Activated T-helper 1 cell treated with anti-CD3 and anti-CD28 coated beads, Interleukin-2, amount 50 U/mL, for 16 hours (primary cell): Measurements from ENCODE around the gene RPS6KA2.

ENCODE experiments used
- DNase-seq, 2 donors: peaks; one replicate each; pipeline ENCODE4 v3.0.0-alpha.2; 2020; ENCODE audit warnings: low read depth in 1 of 2, low spot score in 1 of 2

The RPS6KA2 gene

DNA sequence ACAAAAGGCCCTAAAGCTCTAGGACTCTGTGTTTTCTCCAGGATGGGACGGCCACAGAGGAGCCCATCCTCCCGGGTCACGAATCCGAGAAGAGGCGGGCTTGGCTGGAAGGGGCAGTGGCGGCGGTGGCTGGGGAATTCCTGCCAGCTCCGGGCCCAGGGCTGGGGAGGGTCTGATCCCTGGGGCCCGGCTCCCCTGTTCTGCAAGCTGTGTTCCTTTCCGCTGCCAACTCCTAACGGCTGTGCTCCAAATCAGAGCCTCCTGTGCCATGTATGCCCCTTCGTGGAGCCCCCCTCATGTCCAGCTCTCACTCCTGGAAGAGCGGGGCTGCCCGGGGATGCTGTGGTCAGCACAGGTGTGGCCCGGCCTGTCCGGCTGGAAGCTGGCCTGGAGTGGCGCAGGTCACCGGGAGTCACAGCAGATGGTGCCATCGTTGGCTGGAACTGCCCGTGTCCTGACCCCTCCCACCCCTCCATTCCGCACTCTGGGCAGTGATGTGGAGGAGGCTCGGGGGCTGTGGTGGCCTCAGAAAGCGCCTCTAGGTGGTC lies 156.1 kb downstream of the RPS6KA2 start:
- DNase-seq = no peak

DNA sequence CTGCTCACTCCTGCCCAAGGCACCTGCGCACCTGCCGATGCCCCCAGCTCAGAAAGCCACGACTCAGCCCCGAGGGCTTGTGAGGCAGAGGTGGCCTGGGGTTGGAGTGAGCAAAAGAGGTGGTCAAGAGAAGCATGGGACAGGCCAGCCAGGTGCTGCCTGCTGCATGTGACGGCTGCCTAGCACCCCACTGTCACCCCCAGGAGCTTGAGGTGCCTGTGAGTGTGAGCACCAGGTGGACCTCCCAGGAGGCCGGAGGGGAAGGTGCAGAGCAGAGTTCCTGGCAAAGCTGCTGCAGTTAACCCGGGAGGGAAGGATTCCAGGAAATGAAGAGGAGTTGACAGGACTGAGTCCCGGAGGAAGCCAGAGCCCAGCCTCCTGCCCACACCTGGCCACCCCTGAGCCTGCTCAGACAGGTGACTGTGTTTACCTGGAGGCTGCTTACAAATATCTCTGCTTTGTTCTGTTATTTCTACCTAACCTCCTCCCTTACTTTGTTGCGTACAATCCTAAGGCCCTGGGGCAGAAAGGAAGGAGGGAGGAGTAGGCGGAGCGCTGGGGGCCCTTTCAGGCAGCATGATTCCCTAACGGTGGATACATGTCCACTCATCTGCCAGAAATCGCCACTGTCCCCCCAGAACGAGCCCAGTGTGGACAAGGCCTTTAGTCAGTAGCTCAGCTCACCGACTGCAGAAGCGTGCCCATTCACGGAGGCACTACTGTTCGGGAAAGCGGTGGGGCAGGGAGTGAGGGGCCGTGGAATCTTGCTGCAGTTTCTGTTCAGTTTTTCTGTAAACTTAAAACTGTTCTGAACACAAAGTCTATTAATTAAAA lies 156.8 kb downstream of the RPS6KA2 start:
- DNase-seq = no peak

DNA sequence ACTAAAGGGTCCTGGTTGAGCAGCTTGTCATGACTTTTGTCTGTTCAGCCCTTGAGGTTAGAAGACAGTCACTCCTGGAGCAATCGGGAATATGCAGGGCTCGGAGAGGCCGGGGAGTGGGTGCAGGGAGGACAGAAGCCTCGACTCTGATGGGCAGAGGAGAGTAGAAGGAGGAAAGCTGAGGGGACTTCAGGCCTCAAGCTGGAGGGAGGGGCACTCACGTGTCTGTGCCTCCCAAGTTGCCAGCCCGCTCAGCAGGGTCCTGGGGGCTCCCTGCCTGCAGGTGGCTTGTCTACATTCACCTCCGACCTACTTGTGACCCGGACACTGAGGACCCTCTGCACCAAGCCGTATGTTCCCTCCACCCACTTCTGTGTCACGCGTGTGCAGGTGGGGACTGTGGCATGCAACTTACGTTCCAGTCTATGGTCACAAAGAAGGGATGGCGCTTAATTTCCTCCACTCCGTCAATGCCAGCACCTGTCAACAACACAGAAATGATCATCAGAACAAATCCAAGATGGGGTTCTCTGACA lies 157.6 kb downstream of the RPS6KA2 start:
- no peak for DNase-seq

DNA sequence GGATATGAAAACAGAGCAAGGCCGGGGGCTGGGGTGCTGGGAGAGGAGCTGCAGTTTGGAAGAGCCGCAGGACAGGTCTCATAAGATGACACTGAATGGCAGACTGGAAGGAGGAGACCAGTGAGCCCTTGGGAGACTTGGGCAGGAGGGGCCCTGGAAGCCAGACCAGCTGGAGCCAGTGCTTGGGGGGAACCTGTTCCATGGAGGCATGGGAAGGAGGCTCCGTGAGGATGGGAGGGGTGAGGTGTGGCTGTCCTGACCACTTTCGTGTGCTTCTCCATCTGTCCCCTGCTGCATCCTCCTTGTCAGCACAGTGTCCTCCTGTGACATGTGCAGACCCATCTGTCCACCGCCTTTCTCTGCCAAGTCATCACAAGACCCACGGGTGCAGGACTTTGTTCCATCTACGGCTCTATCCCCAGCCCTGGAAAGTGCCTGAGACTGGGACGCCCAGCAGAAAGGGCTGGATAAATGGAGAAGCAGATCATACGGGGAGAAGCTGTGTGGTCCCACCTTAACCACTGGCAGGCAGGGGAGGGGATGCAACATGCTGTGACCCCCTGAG lies 159.5 kb downstream of the RPS6KA2 start:
- no peak for DNase-seq

DNA sequence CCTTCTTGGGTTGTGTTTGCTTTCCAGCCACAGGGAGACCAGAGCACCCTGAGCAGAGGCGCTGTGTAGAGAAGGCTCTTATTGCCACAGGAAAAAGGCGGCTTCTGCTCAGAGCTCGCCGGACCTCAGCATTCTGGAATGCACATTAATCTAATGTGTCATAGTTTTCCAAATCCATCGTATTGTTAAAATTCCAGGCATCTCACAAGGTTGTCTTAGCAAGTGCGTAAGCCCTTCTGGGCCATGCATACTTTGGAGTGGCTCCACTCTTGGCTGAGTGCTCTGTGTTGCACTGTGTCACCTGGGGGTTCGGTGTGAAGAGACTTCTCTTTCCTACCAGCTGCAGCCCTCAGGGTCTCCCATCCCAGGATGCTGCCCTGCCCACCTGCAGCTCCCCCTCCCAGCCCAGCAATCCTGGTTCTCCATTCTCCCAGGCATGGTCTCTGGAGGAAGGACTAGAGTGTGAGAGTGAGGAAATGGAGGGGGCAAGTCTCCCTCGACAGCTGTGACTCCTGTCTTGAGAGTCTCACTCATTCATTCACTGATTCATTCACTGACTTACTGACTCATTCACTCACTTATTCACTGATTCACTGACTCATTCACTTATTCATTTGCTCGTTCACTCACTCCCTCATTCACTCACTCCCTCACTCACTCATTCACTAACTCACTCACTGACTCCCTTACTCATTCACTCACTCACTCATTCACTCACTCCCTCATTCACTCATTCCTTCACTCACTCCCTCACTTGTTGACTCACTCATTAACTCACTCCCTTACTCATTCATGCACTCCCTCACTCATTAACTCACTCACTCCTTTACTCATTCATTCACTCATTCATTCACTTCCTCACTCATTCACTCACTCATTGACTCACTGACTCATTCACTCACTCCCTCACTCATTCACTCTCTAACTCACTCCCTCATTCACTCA lies 160.6 kb downstream of the RPS6KA2 start:
- DNase-seq = no peak

DNA sequence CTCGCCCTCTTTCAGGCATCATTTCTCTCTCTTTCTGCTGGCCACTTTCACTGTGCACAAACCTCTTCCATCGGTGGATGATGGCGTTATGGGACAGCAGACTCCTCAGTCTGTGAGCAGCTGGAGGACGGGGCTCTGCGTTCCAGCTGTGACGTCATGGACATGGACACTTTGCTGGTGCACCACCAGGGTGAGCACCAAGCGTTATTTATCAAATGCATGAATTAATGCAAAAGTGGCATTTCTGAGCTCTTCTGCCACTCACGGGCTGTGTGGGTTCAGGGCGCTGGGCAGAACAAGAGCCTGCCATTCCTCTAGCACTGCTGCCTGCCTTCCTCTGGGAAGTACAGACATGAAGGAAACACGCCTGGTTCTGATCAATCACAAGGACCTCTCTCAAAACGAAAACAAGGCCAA lies 161.4 kb downstream of the RPS6KA2 start:
- DNase-seq = no peak

DNA sequence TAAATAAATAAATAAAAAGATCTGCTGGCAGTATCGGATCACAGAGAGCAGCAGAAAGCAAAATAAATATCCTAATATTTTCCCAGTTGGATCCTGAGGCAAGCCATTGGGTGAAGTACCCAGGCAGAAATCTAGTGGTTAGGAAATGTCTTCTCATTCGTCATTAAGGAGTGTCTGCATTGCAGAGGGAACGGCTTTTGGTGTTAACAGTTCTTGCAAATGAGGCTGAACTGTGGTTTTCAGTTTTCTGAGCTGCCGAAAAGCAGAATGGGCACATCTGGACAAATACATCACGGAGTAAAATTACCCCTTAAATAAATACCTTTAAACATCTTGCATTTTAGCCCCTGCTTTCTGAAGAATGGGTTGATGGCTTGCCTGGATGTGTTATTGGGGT lies 162.1 kb downstream of the RPS6KA2 start:
- no peak for DNase-seq

DNA sequence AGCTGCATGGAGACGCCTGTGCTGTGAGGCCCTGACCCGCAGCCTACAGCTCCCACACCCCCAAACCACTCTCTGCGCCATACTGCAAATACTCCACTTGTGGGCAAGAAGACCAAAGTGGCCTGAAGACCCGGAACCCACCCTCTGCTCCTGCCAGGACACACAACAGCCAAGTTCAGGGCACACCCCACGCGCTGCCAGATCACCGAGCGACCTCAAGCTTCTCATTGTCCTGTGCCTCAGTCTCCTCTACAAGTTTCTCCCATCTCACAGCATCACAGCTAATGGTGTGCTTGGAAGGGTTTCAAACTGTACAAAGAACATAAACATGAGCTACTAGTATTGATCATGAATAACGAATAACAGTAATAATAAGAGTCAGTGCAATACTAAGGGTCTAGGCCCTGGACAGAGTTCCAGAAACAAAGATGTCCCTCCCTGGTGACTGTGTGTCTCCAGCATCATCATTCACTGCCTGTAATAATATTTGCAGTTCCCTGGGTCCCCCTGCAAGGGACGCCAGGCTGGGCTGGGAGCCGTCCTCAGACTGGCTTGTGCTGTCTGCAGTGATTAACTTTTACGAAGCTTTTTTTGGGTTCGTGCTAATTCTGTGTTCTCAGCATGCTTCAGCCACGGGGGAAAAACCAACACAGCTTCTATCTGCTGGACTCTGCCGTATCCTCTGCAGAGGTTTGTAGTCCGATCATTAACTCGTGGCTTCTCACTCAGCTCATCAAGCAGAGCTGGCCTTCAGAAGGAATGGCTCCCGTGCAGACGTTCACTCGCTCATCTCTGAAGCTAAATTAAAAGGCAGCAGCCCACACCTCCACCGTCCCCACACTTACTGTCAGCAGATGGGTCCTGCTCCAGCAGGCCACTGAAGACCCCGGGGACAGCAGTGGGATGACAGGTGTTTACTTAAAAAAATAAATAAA lies 162.7 kb downstream of the RPS6KA2 start:
- DNase-seq = no peak

DNA sequence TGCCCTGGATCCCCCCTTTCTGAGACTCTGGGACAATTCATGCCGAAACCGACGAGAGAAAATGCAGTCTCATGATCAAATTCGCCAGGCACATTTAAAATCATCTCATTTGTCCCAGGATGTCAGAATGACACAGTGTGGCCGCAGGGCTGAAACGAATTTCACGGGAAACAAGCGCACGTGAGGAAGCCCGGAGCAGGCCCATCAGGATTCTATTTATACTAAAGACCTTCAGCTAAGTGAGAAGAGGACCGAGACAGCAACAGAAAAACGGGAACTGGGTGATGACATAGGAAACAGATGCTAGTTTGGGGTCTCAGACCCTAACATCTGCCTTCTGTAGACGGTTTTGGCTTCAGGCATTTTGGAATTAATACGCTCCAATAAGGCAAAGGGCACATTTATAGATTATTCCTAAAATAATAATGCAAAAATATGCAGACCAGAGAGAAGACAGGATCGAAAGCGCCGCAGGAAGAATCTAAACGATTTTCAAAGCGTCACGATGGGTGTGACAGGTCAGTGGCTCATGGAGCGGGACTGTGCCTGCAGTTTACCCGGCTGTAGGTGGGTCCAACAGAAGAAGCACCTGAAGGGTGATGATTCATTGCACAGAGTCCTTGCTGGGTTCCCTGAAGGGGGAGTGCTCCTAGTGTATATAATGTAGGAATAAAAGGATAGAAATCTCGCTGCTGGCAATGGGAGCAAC lies 163.5 kb downstream of the RPS6KA2 start:
- DNase-seq = no peak

DNA sequence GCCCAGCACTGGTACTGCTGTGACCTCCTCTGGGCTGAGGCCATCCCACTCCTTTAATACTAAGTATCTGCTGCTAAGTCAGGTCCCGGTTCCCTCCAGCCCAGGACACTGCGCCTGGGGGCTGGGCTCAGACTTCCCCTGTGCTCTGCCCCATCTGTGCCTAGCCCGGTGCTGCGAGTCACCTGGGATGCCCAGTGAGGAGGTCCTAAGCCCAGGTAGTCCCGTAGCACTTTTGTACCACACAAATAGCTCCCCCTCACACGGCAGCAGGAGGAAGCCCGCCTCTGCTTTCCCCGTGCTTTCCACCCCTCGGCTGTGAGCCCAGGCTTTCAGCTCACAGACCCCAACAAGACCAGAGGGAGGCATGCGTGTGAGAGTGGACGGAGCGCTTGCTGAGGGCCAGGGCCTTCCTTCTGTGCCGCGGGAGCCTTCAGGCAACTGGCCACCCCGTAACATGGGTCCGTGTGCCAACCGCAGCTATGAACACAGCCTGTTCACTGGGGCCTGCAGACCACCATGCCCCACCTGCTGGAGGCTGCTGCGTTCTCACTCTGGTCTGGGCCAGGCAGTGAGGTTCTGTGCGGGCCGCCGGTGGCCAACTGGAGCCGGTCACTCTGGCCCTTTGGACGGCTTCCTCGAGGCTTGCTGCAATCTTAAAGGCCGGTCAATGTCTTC lies 164.5 kb downstream of the RPS6KA2 start:
- DNase-seq = no peak

DNA sequence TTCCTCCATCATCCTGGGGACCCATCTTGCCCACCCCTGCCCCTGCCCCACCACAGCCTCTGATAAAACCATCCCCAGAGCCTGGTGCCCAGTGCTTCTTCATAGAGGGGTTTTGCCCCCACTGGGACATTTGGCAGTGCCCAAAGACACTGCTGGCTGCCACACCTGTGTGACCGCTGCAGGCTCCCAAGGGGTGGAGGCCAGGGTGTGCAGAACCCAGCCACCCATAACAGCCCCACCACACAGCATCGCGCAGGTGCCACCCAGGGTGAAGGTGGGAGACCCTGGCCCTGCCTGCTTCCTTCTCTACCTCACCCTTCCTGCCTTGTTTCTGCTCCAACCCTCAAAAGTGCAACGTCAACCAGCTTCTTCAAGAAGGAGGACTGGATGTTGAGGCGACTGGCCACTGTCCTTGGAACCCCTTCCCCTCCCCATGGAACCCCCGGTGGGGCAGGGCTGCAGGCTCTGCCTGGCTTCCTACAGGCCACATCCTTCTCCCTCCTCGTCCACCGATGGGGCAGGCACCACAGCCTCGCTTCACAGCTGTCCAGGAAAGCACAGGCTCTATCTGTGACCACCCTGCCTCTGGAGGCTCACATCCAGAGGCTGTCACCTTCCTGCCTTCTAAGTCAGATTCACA lies 165.1 kb downstream of the RPS6KA2 start:
- no peak for DNase-seq

DNA sequence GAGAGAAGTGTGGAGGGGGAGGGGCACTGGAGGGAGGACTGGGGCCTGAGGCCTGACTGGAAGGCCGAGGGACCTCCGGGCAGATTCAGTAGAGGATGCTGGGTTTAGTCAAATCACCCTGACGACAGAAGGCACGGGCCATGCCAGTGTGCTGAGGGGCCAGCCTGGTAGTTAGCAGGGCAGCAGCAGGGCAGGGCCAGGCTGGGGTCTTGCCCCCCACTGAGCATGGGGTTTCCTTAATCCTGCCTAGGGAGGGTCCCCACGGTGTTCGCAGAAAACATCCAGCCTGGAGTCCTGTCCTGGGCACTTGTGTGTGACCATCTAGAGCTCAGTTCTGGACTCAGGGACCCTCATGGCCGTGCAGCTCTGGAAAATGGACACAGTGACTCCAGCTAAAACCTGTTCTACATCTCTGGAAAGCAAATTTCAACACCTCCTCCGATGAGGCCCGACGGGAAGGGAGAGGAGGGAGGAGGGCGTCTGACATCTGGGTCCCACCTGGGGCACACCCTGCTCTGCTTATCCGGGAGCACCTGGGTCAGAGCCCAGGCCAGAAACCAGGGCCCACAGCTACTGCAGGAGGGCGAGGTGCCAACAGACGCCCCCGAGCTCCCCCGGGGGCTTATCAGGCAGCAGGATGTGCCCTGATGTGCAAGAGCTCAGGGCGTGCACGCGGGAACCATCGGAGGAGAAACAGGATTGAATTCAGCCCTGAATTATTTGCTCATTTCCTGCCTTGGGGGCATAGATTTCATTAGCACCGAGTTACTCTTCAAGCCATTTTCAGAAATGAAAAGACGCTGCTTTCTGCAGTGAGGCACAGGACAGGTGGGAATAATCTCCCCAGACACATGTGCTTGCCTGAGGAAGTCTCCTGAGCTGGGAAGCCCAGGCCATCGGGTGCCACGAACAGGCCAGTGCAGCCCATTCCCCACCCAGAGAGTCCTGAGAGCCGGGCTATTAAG lies 166.3 kb downstream of the RPS6KA2 start:
- DNase-seq = no peak

DNA sequence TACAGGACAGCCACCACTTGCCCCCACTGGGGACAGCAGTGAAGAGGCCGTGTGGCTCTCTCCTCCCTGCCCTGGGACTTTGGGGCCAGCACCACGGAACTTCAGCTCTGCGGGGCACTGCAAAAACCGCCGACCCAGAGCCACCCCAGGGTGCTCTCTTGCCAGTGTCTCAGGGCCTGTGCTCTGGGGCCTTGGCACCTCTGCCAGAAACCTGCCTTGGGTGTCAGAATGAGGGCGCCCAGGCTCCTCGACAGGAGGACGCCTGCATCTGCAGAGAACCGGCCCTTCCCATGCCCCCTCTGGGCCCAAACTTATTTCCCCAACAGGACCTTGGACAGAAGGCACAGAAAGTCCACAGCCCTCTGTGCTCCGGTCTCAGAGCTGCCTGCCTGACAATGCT lies 167.1 kb downstream of the RPS6KA2 start:
- no peak for DNase-seq

DNA sequence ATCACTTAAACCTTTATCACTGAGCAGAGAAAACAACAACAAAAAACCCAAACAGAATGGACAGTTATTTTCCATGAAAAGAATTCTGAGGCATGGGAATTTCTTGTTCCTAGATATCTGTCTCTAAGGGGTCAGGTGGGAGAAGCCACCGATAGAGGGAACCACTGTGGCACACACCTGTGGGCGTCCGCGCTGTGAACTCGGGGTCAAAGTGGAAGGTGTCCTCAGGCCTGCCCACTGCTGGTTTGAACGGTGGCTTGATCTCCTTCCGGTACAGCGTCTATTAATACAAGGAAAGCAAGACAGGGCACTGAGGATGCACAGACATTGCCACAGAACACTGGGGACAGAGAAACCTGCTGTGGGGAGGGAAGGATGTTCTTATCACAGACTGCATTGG lies 167.8 kb downstream of the RPS6KA2 start:
- no peak for DNase-seq

DNA sequence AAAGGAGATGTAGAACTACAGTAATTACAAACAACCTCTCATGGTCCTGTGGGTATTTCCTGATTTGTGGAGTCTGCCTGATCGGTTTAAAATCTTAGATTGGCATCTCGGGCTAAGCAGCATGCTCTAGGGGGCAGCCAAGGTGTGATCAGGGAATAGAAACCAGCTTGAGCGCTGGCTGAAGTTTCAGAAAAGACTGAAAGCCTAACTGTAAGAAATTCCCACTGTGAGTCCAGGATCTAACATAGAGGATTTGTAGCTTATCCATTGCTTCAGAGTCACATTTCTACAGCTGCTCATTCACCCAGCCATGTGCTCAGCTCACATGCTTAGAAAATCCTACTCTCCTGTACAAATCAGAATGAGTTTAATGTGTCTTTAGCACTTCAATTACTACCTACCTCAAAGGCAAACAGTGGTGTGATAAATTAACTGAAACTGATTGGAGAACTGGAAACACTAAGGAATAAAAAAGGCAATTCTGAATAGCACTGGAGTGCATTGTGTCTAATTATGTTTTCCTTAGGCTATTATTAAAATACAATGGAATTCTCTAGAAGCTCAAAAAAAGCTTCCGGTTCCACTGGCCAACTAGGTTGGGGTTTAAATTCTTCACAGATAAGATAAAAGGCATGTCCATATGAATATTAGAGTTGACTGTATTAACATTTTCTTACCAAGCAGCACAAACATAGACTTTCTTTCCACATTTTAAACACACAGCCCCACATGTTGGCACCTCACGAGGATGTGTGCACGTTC lies 170.5 kb downstream of the RPS6KA2 start:
- no peak for DNase-seq

DNA sequence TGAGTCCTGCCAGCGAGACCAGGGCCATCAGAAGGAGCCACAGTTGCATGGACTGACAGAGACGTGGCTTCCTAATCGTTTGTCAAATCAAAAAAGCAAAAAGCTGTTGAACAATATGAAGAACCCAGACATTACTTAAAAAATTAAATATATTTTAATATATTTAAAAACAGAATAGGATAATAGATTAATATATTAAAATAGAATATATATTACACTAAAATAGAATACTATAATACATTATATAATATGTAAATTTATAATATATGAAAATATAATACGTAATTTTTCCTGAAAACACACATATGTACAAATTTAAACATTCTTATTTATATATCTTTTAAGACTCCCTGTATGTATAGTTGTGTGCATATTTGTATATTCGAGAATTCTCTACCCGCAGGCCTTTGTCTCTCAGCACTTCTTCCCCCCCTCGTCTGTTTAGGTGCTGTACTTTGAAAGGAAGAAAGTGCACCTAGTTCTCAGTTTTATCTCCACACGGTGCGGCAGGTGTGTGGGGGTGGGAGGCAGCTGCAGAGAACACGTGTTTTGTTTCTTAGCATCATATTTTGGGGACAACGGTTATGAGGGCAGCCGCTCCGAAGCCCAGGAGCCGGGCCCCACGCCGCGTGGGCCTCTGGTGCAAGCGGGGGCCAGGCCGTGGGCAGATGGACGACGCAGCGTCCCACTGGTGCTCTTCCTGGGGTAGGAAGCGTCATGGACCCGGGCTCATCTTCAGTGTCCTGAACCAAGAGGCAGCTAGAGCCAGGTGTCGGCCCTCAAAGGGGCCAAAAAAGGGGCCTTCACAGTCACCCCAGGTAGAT lies 172.1 kb downstream of the RPS6KA2 start:
- no peak for DNase-seq
